Right cardiac atrium (tissue), 5 donors: ENCODE measurements around the gene H3-3A. TPM values are rescaled to one million over a fixed set of nuclear protein-coding genes. Genes with fewer than 3 reads are reported as not detected.

Experiments
- ATAC-seq, 2 donors: fragments of 200-7000 bp; cut with Tn5 transposase; one replicate each; pipeline versions ENCODE4 v1.8.0 to v1.9.1; 2020; ENCODE audit warnings: moderate library complexity in 2 of 2, mild to moderate bottlenecking in 1 of 2
- DNase-seq, 3 donors: peaks; one replicate each; pipeline ENCODE4 v3.0.0-alpha.2; 2020
- H3K27ac ChIP-seq: one replicate; pipeline ENCODE4 v1.5.1; 2013; ENCODE audit warnings: mild to moderate bottlenecking, low read length, control low read depth, moderate library complexity
- H3K27me3 ChIP-seq: one replicate; pipeline ENCODE4 v1.6.1; 2013; ENCODE audit not compliant: control insufficient read depth, insufficient read depth
- H3K4me1 ChIP-seq: one replicate; pipeline ENCODE4 v1.6.1; 2013; ENCODE audit warnings: low read length; ENCODE audit not compliant: control insufficient read depth, insufficient read depth
- H3K4me3 ChIP-seq: one replicate; pipeline ENCODE4 v1.5.1; 2013; ENCODE audit warnings: low read length, control low read depth
- H3K9me3 ChIP-seq: one replicate; pipeline ENCODE4 v1.6.1; 2013; ENCODE audit warnings: low read length; ENCODE audit not compliant: control insufficient read depth
- WGBS: extraction: QIAGEN DNeasy Blood & Tissue Kit; methylation state at CpG from one replicate; pipeline ENCODE4 v1.1.7; 2013; 5-methylcytosine and 5-hydroxymethylcytosine counted together
- intact Hi-C, 4 donors: fragments of 100-400 bp; cut with DNase I; formaldehyde crosslinking; loops; one replicate each; pipeline versions ENCODE4 v1.11.0 to v1.14.0; 2022 to 2023
- polyA plus RNA-seq: library from polyadenylated mRNA; stranded (reverse); fragments of 200-250 nt; gene quantifications from one replicate; pipeline ENCODE4 v1.2.3, GENCODE V29; 2013
- total RNA-seq, 4 donors: library from RNA; stranded (reverse); fragmentation: NEBNext Ultra II Directional; extraction: Animal tissue kit (Norgen Biotek cat#: 25700); gene quantifications; one replicate each; pipeline ENCODE4 v1.2.1, GENCODE V29; 2021
- donor health status: healthy with polysubstance abuse.
- donor health status: DM: no; HTN: yes; CAD: no.
- donor health status: DM: no; HTN: no; CAD: no.
- donor health status: DM: no; HTN: yes; CAD: no; lungs with severe emphysema.
- donor health status: DM: yes; HTN: yes; CAD: no.

The H3-3A gene
- total and polyA plus RNA-seq, 5 donors: 304 to 557 (median 343) TPM

- Histone ChIP-seq H3K4me3 (peak overlapping the region; percentile 76), H3K27ac (no peak overlapping the region), H3K4me1 (no peaks in the 10 kb centered on the region), H3K27me3 (no peaks in the 10 kb centered on the region), H3K9me3 (no peaks in the 10 kb centered on the region)
- intact Hi-C loops: no loop called here
- peak in 2 of 3 donors; percentile 74 to 75 for DNase-seq
- ATAC-seq: peak; percentile 51 to 60
- WGBS: 13% methylated on average over 32 of the region's 32 CpGs
Measured at GRCh38 chr1:226100436-226101391, 38.2 kb downstream of the H3-3A start.

GRCh38 chr1:226104671-226105121, 42.2 kb downstream of the H3-3A start:
- H3K9me3 ChIP-seq: no peaks in the 10 kb centered on the region
- WGBS: 58% methylated on average over 8 of the region's 8 CpGs
- intact Hi-C loops: no loop called here

GRCh38 chr1:226107471-226108460, 45.2 kb downstream of the H3-3A start:
- Histone ChIP-seq H3K27me3 (no peaks in the 10 kb centered on the region), H3K9me3 (no peaks in the 10 kb centered on the region), H3K4me3 (no peak overlapping the region), H3K27ac (no peak overlapping the region), H3K4me1 (peaks cover 5% of the 10 kb centered on the region)
- ATAC-seq (no peak), DNase-seq (no peak)
- 75% methylated on average over 3 of the region's 3 CpGs for WGBS
- intact Hi-C loops: no loop called here

More at GRCh38 chr1:226104671-226105121, 42.2 kb downstream of the H3-3A start:
- no peaks in the 10 kb centered on the region for H3K27me3 ChIP-seq
- ATAC-seq (no peak), DNase-seq (no peak)
- no peaks in the 10 kb centered on the region for H3K4me1 ChIP-seq
- no peak overlapping the region for H3K27ac ChIP-seq
- H3K4me3 ChIP-seq: no peak overlapping the region

GRCh38 chr1:226108935-226109828, 46.7 kb downstream of the H3-3A start:
- intact Hi-C loops: no loop called here
- no peaks in the 10 kb centered on the region for H3K9me3 ChIP-seq
- H3K4me1 ChIP-seq: peaks cover 5% of the 10 kb centered on the region
- DNase-seq (peak; percentile 50 to 77 (median 73)), ATAC-seq (peak; percentile 61 to 68)
- WGBS: 8% methylated on average over 23 of the region's 23 CpGs
- H3K27me3 ChIP-seq: no peaks in the 10 kb centered on the region
- H3K4me3 ChIP-seq: peak overlapping the region; percentile 80
- peak overlapping the region; percentile 97 for H3K27ac ChIP-seq

GRCh38 chr1:226109829-226110248, 47.3 kb downstream of the H3-3A start:
- intact Hi-C loops: no loop called here
- DNase-seq (peak; percentile 91 to 97 (median 96)), ATAC-seq (peak; percentile 91 to 95)
- peak overlapping the region; percentile 80 for H3K4me3 ChIP-seq
- no peaks in the 10 kb centered on the region for H3K9me3 ChIP-seq
- under 1% methylated on average over 57 of the region's 57 CpGs for WGBS
- H3K4me1 ChIP-seq: peaks cover 5% of the 10 kb centered on the region
- no peaks in the 10 kb centered on the region for H3K27me3 ChIP-seq
- peak overlapping the region; percentile 99 for H3K27ac ChIP-seq

- intact Hi-C loops: no loop called here
- peak; percentile 76 to 77 for ATAC-seq
- peak overlapping the region; percentile 80 for H3K4me3 ChIP-seq
- H3K27ac ChIP-seq: peak overlapping the region; percentile 99
- peaks cover 5% of the 10 kb centered on the region for H3K4me1 ChIP-seq
- DNase-seq: peak; percentile 77 to 89 (median 88)
- H3K9me3 ChIP-seq: no peaks in the 10 kb centered on the region
- WGBS: under 1% methylated on average over 73 of the region's 73 CpGs
- no peaks in the 10 kb centered on the region for H3K27me3 ChIP-seq
Measured at GRCh38 chr1:226110249-226111097, 48.0 kb downstream of the H3-3A start.

GRCh38 chr1:226111098-226111882, 48.8 kb downstream of the H3-3A start:
- intact Hi-C loops: no loop called here
- DNase-seq: no peak
- Histone ChIP-seq H3K4me3 (peak overlapping the region; percentile 80), H3K27me3 (no peaks in the 10 kb centered on the region), H3K27ac (peak overlapping the region; percentile 99), H3K9me3 (no peaks in the 10 kb centered on the region), H3K4me1 (peaks cover 5% of the 10 kb centered on the region)
- peak in 1 of 2 donors; percentile 8 for ATAC-seq
- 22% methylated on average over 11 of the region's 11 CpGs for WGBS

- no peak for DNase-seq
- no peak overlapping the region for H3K4me3 ChIP-seq
Measured at GRCh38 chr1:226111883-226112261, 49.4 kb downstream of the H3-3A start.

GRCh38 chr1:226112626-226113025, 50.1 kb downstream of the H3-3A start:
- Histone ChIP-seq H3K27me3 (no peaks in the 10 kb centered on the region), H3K4me3 (no peak overlapping the region), H3K9me3 (no peaks in the 10 kb centered on the region), H3K4me1 (peaks cover 5% of the 10 kb centered on the region), H3K27ac (no peak overlapping the region)
- DNase-seq (no peak), ATAC-seq (no peak)
- WGBS: 78% methylated on average over 3 of the region's 3 CpGs
- intact Hi-C loops: no loop called here

More at GRCh38 chr1:226111883-226112261, 49.4 kb downstream of the H3-3A start:
- WGBS: 70% methylated on average over 7 of the region's 7 CpGs
- no peak for ATAC-seq
- no peaks in the 10 kb centered on the region for H3K27me3 ChIP-seq
- peaks cover 5% of the 10 kb centered on the region for H3K4me1 ChIP-seq
- intact Hi-C loops: no loop called here
- peak overlapping the region; percentile 99 for H3K27ac ChIP-seq
- no peaks in the 10 kb centered on the region for H3K9me3 ChIP-seq
